Osteoblast (primary cell): ENCODE measurements around the gene PTPRN2. TPM values are rescaled to one million over a fixed set of nuclear protein-coding genes. Genes with fewer than 3 reads are reported as not detected.

Experiments
- DNase-seq: peaks from one replicate; pipeline ENCODE4 v3.0.0; 2011; ENCODE audit warnings: low spot score, mixed read lengths; ENCODE audit not compliant: insufficient read length; ENCODE audit errors: missing footprints
- H2AFZ ChIP-seq: 2 replicates; pipeline ENCODE4 v1.6.0; 2011; ENCODE audit warnings: mild to moderate bottlenecking, low read length
- H3K27ac ChIP-seq: 2 replicates; pipeline ENCODE4 v1.5.1; 2011; ENCODE audit warnings: mild to moderate bottlenecking, low read depth, low read length, moderate library complexity
- H3K27me3 ChIP-seq: 2 replicates; pipeline ENCODE4 v1.6.0; 2012; ENCODE audit warnings: mild to moderate bottlenecking, control low read depth, inconsistent platforms, low read length, moderate library complexity; ENCODE audit not compliant: insufficient read depth
- H3K36me3 ChIP-seq: 2 replicates; pipeline ENCODE4 v1.5.1; 2011; ENCODE audit warnings: mild to moderate bottlenecking, low read length, control low read depth, moderate library complexity; ENCODE audit not compliant: insufficient read depth
- H3K4me1 ChIP-seq: 2 replicates; pipeline ENCODE4 v1.5.1; 2011; ENCODE audit warnings: mild to moderate bottlenecking, low read length, control low read depth, moderate library complexity; ENCODE audit not compliant: insufficient read depth
- H3K4me2 ChIP-seq: 2 replicates; pipeline ENCODE4 v1.6.0; 2011; ENCODE audit warnings: mild to moderate bottlenecking, low read length; ENCODE audit not compliant: insufficient read depth
- H3K4me3 ChIP-seq: fragments of 200-600 bp; sonication (generic); 3 replicates; pipeline ENCODE4 v1.5.1; 2012; ENCODE audit warnings: mild to moderate bottlenecking, low read length, inconsistent platforms; ENCODE audit not compliant: insufficient read depth
- H3K79me2 ChIP-seq: 2 replicates; pipeline ENCODE4 v1.6.0; 2012; ENCODE audit warnings: mild to moderate bottlenecking, low read length, control low read depth, inconsistent platforms; ENCODE audit not compliant: insufficient read depth
- H3K9me3 ChIP-seq: 2 replicates; pipeline ENCODE4 v1.5.1; 2011; ENCODE audit warnings: low read depth, low read length, control low read depth
- H4K20me1 ChIP-seq: 2 replicates; pipeline ENCODE4 v1.6.0; 2012; ENCODE audit warnings: mild to moderate bottlenecking, low read length, control low read depth; ENCODE audit not compliant: insufficient read depth
- CTCF ChIP-seq: IDR thresholded peaks from 2 replicates; pipeline ENCODE4 v1.5.1; 2011; ENCODE audit warnings: mild to moderate bottlenecking, low read depth, low read length, moderate library complexity; ENCODE audit errors: extremely low read depth
- total RNA-seq: library from RNA; depleted of rRNA; stranded (reverse); fragments of >200 nt; gene quantifications from 2 replicates; pipeline ENCODE4 v1.2.3, GENCODE V29; 2012

The PTPRN2 gene
- total RNA-seq, 1 donor: 0.36 TPM

DNA sequence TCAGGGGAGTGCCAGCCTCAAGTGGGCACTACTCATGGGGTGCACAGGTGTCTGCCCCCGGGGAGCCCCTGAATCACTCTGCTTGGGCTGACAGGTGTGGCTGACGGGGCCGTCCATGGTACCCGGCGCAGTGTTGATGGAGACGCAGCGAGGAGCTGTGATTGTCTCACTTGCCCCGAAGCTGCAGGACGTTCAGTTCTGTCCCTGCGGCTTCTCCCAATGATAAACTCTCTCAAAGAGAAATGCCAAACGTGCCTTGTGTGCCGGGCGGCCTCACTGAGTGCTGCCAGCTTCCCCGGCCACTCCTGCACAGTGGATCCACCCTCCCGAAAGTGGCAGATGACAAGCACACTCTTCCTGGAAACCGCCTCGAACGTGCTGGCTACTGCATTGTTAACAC, 1047.6 kb downstream of the PTPRN2 start:
- H3K79me2 ChIP-seq: no peaks in the 10 kb centered on the region
- TF ChIP-seq CTCF: no peak
- H3K27ac ChIP-seq: no peak overlapping the region
- H3K27me3 ChIP-seq: no peaks in the 10 kb centered on the region
- DNase-seq: peak; percentile 41
- no peaks in the 10 kb centered on the region for H3K9me3 ChIP-seq
- no peak overlapping the region for H2AFZ ChIP-seq
- H3K36me3 ChIP-seq: no peaks in the 10 kb centered on the region
- no peaks in the 10 kb centered on the region for H4K20me1 ChIP-seq
- H3K4me1 ChIP-seq: no peaks in the 10 kb centered on the region
- no peak overlapping the region for H3K4me3 ChIP-seq
- no peak overlapping the region for H3K4me2 ChIP-seq

GRCh38 chr7:157539521-157539920, 1048.1 kb downstream of the PTPRN2 start:
- Histone ChIP-seq H3K4me2 (no peak overlapping the region), H3K27me3 (no peaks in the 10 kb centered on the region), H2AFZ (no peak overlapping the region), H3K9me3 (no peaks in the 10 kb centered on the region), H3K4me1 (no peaks in the 10 kb centered on the region), H4K20me1 (no peaks in the 10 kb centered on the region), H3K79me2 (no peaks in the 10 kb centered on the region), H3K27ac (no peak overlapping the region), H3K36me3 (no peaks in the 10 kb centered on the region), H3K4me3 (no peak overlapping the region)
- TF ChIP-seq CTCF: no peak
- peak; percentile 37 for DNase-seq

DNA sequence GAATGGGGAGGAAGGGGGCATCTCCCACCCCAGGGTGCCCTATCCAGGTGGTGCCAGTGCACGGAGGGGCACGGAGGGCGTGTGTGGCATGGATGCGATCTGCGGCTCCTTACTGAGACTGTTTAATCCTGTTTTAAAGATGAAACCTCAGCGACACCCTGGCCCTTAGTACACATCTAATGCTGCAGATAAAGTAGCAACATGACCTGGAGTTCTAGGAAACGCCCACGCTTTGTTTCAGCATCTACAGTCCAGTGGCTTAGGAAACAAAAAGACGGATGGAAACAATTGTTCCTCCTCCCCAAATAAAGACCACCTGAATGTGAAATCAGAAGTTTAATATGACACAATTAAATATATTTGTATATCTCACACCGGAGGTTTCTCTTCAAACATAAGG, 1048.9 kb downstream of the PTPRN2 start:
- Histone ChIP-seq H3K9me3 (no peaks in the 10 kb centered on the region), H3K4me2 (no peak overlapping the region), H3K4me3 (no peak overlapping the region), H4K20me1 (no peaks in the 10 kb centered on the region), H3K27ac (no peak overlapping the region), H3K27me3 (no peaks in the 10 kb centered on the region), H2AFZ (no peak overlapping the region), H3K4me1 (no peaks in the 10 kb centered on the region), H3K36me3 (no peaks in the 10 kb centered on the region), H3K79me2 (no peaks in the 10 kb centered on the region)
- DNase-seq: no peak
- TF ChIP-seq CTCF: no peak

GRCh38 chr7:157538321-157538720, 1049.3 kb downstream of the PTPRN2 start:
- H3K4me1 ChIP-seq: no peaks in the 10 kb centered on the region
- no peak overlapping the region for H3K4me3 ChIP-seq
- no peaks in the 10 kb centered on the region for H3K36me3 ChIP-seq
- H4K20me1 ChIP-seq: no peaks in the 10 kb centered on the region
- no peaks in the 10 kb centered on the region for H3K9me3 ChIP-seq
- TF ChIP-seq CTCF: no peak
- H2AFZ ChIP-seq: no peak overlapping the region
- H3K27ac ChIP-seq: no peak overlapping the region
- no peaks in the 10 kb centered on the region for H3K27me3 ChIP-seq
- DNase-seq: peak; percentile 32
- H3K4me2 ChIP-seq: no peak overlapping the region
- no peaks in the 10 kb centered on the region for H3K79me2 ChIP-seq
